GM19099 (cell line): ENCODE data around the gene PTPRN.

Experiments
- POLR2A ChIP-seq: IDR thresholded peaks from 3 replicates; pipeline ENCODE4 v1.6.1; 2011; ENCODE audit warnings: low read depth; ENCODE audit not compliant: insufficient read length; ENCODE audit errors: extremely low read depth

The PTPRN gene

GRCh38 chr2:219309278-219309677, at the start of gene PTPRN:
Gene PTPRN (minus strand): TSS chr2:219309401. CDS start chr2:219309332, 69 bp downstream.
- TF ChIP-seq POLR2A = no peak

- no peak for TF ChIP-seq POLR2A
Observed at GRCh38 chr2:219358170-219359075, 49.2 kb upstream of the PTPRN start.

DNA sequence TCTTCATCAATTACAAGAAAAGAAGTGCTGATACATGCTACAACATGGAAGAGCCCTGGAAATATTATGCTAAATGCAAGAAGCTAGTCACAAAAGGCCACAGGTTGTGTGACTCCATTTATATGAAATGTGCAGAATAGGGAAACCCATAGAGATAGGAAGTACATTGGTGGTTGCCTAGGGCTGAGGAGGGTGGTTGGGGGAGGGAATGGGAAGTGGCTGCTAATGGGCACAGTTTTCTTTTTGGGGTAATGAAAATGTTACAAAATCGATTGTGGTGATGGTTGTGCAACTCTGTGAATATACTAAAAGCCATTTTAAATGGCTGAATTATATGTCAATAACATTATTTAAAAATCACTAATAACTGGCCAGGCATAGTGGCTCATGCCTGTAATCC, 47.6 kb upstream of the PTPRN start:
- TF ChIP-seq POLR2A = no peak

DNA sequence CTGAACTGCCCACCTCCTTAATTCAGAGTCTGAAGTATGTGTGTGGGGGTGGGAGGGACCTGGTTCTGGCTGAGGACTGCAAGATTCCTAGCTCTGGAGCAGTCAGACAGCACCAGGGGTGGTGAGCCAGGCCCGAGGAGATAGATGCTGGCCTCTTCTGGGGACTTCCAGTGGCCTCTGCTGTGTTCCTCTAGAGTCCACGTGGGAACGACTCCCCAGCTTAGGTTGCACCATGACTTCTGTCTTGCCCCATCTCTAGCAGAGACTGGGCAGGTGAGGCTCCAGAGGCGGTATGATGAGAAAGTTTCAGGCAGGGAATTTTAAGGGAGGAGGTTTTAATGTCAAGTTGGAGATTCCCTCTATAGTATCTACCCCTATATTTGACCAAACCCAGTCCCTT, 45.4 kb upstream of the PTPRN start:
- no peak for TF ChIP-seq POLR2A

DNA sequence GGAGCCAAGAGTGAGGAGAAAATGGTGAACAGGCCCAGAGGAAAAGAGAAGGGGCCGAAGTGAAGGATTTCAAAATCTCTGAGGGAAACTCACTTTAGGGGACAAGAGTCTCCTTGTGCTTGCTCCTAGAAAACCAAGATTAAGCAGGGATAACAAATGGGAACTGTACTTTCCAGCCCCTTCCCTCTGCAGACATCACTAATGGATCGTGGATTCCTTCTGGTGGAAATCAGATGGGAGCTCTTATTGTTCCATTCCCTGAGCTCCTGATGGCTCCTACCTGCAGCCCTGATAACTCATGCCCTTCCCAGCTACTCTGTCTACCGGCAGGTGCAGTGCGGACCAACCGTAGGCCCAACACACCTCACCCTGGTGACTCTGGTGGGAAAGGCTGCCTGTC, 43.9 kb upstream of the PTPRN start:
- TF ChIP-seq POLR2A = no peak

GRCh38 chr2:219352448-219353023, 43.3 kb upstream of the PTPRN start:
- no peak for TF ChIP-seq POLR2A

- TF ChIP-seq POLR2A = no peak
Observed at GRCh38 chr2:219350710-219351221, 41.6 kb upstream of the PTPRN start.

DNA sequence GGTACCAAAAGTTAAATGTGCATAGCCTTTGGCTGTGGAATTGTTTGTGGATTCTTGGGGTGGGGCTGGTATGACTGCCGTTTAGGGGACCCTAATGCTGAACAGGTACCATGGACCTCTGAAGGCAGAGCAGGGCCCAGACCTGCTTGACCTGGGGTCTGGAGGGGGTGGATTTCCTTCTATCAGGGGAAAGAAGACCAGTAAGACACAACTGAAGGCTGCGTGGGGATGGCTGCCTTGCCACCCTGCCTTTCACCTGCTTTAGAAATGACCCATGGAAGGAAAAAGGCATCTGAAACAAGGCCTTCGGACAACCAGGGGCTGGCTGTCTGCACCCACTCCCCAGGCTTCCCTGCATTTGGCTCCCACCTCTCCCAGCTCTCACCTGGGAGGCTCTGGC, 41.0 kb upstream of the PTPRN start:
- TF ChIP-seq POLR2A = no peak

DNA sequence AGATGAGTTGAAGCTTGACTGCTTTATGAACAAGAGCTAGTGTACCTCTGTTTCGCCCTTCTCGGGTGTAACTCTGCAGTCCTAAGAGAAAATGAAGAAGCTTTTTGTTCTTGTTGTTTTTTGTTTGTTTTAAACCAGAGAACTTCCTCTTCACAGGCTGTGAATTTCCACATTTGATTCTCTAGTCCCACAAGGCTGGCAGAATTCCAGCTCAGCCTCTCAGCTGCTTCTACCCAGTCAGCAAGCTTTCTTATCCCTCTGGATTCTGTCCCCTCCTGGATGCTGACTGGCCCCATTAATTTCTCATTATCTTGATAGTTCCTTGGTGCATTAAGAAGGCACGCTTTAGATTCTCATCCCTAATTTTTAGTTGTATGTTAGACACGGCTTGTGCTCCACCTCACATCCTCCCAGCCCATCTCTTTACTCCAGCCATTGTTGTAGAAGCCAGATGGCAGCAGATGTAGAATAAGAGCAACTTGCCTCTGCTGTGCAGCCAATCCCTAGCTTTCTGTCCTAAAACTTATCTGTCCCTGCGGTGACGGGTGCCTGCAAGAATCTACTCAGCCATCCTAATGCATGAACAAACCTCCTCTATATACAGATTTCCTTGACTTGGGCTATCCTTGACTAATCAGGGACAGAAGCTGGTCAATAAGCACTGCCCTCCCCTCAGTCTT, 35.7 kb upstream of the PTPRN start:
- no peak for TF ChIP-seq POLR2A

- no peak for TF ChIP-seq POLR2A
Observed at GRCh38 chr2:219335373-219335786, 26.2 kb upstream of the PTPRN start.

DNA sequence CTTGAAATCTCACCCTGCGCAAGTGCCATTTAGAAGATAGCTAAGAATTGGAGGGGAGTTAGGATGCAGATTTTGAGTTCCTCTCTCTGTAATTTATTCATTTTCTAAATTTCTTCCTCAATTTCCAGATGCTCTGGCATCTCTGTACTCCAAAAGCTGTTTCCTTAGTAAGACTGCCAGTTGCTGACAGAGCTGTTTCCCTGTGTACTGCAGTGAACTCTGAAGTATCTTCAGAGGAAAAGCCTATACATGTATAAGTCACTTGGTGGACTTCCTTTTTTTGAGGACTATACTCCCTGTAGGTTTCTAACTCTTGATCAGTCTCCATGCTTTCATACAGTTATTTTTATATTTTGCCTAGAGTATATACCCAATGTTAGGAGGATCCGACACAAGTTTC, 24.9 kb upstream of the PTPRN start:
- no peak for TF ChIP-seq POLR2A

- TF ChIP-seq POLR2A = no peak
Observed at GRCh38 chr2:219332542-219332941, 23.3 kb upstream of the PTPRN start, which contains the start of gene RESP18. Gene RESP18 (minus strand): TSS chr2:219332744.

GRCh38 chr2:219331560-219332213, 22.5 kb upstream of the PTPRN start:
- no peak for TF ChIP-seq POLR2A

GRCh38 chr2:219327719-219328118, 18.5 kb upstream of the PTPRN start:
- no peak for TF ChIP-seq POLR2A
